ENCODE measurements around the gene TM4SF5.

DNA sequence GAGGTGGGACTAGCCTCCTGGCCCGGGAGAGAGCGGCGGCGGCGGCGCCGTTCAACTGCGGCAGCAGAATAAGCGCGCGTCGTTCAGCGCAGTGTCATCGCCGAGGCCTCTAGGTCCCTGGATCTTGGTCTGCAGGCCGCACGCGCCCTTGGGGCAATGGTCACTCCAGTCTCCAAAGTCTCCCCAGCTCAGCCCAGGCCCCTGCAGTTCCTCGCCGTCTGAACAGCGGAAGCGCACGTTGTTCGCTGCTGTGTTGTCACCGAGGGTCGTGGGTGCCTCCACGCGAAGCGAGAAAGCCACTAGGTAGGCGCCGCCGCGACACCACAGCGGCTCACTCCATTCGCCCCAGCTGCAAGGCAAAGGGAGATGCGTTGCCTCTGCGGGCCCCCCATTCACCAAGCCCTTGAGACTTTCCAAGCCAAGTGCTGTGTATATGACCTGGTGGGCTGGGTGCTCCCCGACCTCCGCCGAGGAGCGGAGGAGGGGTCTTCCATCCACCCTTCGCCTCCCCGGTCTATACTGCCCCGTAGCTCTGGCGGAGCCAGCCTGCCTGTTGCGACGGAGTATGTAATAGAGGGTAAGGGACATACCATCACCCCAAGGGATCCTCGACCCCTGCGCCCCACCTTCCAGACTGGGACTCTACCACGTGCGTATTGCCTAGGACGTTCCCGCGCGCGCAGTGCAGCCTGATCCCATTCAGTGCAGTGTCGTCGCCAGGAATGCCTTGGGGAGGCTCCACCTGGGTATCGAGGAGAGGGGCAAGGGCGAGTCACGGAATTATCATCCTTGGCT, 13.8 kb downstream of the TM4SF5 start:
- TF ChIP-seq CEBPB (IDR thresholded peaks at IDR 0.05; ENCODE audit: low read depth): no peak
- TF ChIP-seq, protein P1, sequence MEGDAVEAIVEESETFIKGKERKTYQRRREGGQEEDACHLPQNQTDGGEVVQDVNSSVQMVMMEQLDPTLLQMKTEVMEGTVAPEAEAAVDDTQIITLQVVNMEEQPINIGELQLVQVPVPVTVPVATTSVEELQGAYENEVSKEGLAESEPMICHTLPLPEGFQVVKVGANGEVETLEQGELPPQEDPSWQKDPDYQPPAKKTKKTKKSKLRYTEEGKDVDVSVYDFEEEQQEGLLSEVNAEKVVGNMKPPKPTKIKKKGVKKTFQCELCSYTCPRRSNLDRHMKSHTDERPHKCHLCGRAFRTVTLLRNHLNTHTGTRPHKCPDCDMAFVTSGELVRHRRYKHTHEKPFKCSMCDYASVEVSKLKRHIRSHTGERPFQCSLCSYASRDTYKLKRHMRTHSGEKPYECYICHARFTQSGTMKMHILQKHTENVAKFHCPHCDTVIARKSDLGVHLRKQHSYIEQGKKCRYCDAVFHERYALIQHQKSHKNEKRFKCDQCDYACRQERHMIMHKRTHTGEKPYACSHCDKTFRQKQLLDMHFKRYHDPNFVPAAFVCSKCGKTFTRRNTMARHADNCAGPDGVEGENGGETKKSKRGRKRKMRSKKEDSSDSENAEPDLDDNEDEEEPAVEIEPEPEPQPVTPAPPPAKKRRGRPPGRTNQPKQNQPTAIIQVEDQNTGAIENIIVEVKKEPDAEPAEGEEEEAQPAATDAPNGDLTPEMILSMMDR (IDR thresholded peaks at IDR 0.05 in 2 of 3, conservative IDR thresholded peaks at IDR 0.05 in 1 of 3; ENCODE audit: borderline replicate concordance in 1 of 3, insufficient read depth in 1 of 3, low read depth in 2 of 3, low read length in 2 of 3): no peak
